Measurements from ENCODE around the gene DNAH9.
A peak's percentile ranks its signal among the peaks of the same experiment; 100 is the strongest.

DNAH9 gene, protein sequence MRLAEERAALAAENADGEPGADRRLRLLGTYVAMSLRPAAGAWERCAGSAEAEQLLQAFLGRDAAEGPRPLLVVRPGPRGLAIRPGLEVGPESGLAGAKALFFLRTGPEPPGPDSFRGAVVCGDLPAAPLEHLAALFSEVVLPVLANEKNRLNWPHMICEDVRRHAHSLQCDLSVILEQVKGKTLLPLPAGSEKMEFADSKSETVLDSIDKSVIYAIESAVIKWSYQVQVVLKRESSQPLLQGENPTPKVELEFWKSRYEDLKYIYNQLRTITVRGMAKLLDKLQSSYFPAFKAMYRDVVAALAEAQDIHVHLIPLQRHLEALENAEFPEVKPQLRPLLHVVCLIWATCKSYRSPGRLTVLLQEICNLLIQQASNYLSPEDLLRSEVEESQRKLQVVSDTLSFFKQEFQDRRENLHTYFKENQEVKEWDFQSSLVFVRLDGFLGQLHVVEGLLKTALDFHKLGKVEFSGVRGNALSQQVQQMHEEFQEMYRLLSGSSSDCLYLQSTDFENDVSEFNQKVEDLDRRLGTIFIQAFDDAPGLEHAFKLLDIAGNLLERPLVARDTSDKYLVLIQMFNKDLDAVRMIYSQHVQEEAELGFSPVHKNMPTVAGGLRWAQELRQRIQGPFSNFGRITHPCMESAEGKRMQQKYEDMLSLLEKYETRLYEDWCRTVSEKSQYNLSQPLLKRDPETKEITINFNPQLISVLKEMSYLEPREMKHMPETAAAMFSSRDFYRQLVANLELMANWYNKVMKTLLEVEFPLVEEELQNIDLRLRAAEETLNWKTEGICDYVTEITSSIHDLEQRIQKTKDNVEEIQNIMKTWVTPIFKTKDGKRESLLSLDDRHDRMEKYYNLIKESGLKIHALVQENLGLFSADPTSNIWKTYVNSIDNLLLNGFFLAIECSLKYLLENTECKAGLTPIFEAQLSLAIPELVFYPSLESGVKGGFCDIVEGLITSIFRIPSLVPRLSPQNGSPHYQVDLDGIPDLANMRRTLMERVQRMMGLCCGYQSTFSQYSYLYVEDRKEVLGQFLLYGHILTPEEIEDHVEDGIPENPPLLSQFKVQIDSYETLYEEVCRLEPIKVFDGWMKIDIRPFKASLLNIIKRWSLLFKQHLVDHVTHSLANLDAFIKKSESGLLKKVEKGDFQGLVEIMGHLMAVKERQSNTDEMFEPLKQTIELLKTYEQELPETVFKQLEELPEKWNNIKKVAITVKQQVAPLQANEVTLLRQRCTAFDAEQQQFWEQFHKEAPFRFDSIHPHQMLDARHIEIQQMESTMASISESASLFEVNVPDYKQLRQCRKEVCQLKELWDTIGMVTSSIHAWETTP (N-terminal part only)

DNA sequence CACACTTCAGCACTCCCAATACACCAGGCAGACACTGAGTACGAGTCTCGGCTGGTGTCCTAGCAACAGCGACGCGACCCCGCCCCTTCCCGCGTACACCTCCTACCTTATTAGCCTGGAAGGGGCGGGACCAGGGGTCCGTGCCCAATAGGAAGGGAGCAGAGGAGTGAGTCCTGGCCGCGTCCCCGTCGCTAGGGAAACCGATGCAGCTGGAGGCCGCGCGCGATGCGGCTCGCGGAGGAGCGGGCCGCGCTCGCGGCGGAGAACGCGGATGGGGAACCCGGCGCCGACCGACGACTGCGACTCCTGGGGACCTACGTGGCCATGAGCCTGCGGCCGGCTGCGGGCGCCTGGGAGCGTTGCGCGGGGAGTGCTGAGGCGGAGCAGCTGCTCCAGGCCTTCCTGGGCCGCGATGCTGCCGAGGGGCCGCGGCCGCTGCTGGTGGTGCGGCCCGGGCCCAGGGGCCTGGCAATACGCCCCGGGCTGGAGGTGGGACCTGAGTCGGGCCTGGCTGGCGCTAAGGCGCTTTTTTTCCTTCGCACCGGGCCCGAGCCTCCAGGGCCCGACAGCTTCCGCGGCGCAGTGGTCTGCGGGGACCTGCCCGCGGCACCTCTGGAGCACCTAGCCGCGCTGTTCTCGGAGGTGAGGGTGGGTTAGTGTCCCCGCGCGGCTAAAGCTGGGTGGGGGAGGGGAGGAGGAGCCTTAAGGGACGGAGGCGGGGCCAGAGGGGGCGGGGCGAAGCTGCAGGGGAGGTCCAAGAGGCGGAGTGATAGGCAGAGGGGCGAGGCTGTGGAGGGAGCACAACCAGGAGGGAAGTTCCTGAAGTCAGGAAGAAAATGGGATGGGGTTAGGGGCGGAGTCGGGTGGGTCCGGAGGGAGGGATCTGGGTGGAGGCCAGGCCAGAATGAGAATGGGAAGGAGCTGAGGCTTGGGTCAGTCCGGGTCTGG is at the start of gene DNAH9:
Gene DNAH9 (plus strand): TSS at position 197 of the 948 bp plus-strand sequence. CDS start 29 bp downstream, at position 226.
- DNase-seq = peak; percentile 88 to 89

DNA sequence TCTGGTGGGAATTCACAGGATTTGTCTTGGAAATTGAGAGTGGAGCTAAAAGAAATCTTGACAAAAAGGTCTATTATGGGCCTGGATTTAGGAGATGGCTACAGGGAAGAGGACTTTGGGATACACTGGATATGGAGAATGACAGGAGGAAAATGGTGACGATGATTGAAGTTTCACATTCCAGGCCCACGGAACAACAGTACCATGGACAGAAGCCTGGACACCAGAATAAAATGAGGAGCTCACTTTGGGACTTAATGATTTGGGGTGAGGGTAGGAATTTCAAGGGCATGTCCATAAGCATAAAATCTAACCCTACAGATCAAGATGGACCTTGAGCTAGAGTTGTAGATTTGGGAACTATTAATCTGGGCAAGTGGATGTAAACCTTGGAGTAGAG is 47.8 kb upstream of the DNAH9 start:
- DNase-seq = no peak

DNA sequence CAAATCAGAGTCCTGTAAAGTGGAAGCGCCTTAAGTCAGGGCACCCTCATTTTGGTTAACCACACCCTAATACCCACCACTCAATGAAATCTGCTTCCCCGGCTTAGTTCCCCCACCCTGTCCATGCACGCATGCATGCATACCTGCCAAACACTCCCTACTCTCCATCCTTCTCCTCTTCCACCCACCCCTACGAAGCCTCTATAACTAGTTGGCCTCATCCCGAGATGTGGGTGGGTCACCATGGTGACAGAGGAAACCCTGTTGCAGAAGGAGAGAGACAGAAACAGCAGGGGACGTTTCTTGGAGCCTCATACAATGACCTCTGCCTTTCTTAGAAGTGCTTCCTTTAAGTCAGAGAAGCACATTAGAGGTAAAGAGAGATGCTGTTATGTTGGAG is 46.8 kb upstream of the DNAH9 start:
- no peak for DNase-seq

DNA sequence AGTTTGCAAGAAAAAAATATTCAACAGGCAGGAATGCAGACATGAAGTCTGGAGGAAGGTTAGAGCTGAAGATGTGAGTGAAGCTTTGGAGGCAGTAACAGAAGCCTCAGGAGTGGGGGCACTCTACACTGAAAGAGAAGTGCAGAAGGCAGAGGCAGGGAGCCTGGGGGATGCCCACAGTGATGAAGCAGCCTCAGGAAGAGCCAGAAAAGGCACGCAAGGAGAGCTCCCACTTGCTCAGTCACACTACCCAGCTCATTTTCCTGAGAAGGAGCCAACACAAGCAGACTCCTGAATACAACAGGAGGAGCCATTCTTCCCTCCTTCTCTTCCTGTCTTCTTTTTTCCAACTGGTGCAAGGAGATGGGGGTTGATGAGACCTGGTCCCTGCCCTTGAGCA is 45.1 kb upstream of the DNAH9 start:
- DNase-seq = no peak

DNA sequence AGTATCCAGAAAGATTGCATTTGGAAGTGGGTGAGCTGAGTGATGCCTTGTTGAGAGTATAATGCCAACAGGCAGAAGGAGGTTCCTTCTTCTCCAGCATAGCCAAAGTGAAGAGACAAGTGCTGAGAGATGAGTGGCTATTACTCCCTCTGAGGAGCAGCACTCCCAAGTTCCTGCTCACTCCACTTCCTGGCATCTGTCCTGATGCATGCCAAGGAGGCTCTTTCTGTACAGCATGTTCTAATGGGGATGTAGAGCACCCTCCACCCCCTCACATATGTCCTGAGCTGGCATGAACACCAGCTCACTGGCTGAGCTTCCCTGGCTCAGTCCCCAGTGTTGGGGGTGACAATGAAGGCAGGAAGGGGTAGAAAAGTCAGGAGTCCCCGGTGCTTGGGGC is 44.2 kb upstream of the DNAH9 start:
- no peak for DNase-seq

DNA sequence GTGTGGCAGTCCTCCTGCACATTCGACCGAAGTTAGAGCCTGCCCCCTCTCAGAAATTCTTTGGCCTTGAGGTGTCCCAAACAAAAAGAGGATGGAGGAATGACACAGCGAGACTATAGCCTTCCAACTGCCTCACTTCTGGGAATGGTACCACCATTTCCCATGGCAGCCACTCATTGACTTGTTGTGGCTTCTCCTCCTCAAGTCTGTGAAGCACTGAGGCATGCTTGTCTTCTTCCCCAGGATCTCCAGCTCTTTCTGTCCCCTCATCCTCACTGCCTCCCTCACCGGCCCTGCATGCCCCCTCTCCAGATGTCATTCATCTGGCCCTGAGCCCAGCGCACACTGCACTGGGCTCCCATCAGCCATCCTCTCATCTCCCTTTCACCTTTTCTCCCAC is 43.7 kb upstream of the DNAH9 start:
- DNase-seq = no peak

DNA sequence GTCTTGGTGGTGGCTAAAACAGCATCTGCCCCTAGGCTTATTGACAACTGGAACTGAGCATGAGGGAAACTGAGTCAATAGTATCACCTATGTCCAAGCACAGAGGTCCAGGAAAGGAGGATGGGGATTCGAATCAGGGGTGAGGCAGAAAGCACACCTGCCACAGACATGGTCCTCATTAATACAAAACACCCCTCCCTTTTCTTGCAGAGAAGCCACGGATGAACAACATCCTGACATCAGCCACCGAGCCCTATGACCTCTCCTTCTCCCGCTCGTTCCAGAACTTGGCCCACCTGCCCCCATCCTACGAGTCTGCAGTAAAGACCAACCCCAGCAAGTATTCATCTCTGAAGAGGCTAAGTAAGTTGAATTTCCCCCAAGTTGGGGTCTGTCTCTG is 42.7 kb upstream of the DNAH9 start:
- DNase-seq = no peak

DNA sequence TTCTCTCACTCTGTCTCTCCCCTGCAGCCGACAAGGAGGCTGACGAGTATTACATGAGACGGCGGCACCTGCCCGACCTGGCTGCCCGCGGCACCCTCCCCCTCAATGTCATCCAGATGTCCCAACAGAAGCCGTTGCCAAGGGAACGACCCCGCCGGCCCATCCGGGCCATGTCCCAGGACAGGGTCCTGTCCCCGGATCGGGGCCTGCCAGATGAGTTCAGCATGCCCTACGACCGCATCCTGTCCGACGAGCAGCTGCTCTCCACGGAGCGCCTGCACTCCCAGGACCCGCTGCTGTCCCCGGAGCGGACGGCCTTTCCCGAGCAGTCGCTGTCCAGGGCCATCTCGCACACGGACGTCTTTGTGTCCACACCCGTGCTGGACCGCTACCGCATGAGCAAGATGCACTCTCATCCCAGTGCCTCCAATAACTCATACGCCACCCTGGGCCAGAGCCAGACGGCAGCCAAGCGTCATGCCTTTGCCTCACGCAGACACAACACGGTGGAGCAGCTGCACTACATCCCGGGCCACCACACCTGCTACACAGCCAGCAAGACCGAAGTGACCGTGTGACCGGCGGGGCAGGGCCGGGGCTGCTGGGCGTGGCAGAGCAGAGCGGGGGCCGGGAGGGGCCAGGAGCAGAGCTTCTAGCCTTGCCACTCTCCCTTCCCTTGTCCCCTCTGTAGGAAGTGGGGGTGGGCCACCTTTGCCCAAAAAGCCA is 40.4 kb upstream of the DNAH9 start:
- DNase-seq = no peak

DNA sequence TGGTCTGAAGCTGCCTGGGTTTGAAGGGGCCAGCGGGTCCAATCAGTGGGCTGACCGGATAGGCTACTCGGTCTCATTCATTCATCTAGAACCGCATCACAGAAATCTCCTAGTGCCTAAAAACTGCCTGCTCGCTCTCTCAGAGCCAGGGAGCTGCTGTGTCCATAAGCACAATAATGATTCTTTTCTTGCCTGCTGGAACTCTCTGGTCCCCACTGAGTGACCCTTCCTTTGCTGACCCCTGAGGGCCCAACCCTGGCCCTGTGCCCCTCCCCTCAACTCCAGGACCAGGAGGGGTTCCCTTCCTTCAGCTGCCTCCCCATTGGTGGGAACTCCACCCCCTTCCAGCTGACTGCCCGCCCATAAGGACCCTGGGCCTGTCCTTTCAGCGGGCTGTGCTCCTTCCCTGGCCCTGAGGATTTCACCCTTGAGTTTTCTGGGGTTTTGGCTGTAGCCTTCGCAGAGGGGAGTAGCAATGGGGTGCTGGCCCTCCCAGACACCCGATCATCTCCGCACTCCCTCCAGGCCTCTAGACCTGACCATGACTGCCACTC is 39.5 kb upstream of the DNAH9 start:
- DNase-seq = no peak

DNA sequence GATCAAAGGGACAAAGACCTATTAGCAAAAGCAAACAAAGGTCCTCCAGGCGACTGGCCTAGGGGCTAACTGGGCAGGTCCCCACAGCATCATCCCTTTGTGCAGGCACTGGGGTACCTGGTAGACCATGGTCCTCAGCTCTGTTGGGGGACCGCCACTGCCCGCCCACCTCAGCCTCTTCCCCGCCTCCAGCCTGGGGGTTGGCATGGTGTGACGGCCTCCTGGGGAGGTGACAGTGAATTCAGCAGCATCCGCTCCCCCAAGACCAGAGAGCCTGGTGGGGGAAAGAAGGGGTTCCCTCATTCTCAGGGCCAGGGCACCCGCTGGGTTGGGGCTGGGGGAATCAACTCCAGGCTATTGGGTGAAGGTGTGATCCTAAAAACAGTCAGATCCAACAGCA is 38.7 kb upstream of the DNAH9 start:
- no peak for DNase-seq

DNA sequence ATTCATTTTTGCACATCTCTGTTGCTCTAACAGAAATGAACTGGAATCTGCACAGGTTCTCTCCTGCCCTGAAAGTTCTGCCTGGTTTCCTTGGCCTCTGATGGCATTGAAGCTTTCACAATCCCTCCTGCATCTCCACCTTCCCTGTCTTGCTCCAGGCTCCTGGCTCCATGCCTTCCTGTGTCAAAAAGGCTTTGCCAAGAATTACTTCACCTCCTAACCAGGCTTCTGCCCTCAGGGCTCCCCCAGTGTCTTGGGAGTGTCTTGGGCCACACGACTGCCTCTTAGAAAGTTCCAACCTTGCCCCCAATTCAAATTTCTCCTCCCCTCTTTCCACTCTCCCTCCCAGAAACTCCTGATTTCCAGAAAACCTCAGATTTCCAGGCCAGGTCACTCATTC is 37.0 kb upstream of the DNAH9 start:
- no peak for DNase-seq

DNA sequence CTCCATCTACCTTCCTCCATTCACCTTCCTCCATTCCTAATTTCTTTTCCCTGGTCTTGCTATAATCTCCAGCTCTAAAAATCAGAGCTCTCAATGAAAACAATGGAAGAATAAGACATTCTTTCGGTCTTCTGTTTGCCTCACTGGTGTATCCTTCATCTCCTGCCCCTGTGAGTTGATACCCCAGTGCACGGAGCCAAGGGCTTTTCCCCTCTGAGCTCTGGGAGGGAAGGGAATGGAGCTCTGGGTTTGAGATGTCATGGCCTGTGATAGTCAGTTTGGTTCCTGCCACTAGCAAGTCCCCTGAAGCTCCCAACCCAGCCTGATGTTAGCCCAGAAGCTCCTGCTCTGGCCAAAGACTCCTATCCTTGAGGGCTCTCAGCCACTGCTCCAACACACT is 36.6 kb upstream of the DNAH9 start:
- DNase-seq = no peak

DNA sequence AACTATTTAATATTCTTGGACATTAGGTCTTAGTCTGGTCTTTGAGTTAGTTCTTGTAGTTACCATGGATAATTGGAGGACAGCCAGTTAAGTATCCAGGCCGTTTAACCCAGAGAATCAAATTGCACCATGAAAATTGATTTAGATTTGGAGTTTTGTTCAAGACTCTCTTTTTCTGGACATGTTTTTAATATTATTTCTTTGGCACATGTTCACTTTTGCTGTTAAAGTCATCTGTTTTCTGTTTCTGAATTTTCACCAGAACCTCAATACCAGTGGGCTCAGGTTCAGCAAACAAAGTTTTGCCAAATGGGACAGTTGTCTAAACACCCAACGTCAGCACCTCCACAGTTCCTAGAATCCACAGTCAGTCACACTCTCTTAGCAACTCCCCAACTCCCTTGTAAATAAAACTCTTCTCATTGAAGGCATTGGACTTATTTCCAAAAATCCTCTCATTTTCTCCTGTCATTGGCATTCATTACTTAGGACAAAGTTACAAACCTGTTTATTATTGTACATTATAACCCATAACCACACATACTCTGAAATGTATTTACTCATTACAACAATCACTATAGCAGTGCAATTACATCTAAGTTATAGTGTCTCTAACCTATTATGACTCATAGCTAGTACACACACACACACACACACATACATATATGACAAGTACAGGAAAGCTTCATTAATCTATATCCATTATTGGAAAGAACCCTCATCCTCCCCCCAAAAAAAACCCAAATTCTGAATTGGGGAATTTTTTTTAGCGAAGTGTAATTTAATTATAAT is 33.5 kb upstream of the DNAH9 start:
- no peak for DNase-seq

DNA sequence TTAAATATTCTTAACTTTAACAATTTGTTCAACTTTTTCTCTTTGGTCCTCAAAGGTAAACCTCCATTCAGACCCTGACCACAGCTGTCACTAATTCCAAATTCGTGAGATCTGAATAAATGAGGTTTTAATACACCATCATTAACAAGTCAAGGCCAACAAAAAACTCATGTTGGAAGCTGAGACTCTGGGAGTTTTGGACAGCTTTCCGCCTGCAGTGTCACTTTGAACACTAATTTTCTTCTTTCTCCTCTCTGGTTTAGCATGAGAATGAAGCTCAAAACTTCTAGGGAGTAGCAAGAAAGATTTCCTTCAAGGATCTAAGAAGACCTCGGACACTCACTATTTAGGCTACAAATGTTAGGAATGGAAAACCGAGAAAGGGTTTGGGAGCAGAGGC is 32.7 kb upstream of the DNAH9 start:
- DNase-seq = no peak

DNA sequence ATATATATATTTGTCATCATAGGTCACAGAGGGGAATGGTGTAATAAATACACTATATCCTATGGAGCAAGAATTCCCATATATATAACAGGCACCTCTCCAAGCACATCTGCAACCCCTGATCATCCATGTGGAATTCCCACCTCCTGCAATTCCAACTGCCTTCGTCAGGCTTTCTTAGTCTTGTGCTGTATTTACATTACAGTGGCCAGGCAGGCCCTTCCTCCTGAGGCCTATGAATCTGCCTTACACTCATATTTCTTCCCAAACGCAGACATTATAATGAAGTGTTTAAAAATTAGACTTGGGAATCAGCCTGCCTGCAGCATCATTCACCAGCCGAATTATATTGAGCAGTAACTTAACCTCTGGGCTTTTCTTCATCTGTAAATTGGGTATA is 19.3 kb upstream of the DNAH9 start:
- no peak for DNase-seq

DNA sequence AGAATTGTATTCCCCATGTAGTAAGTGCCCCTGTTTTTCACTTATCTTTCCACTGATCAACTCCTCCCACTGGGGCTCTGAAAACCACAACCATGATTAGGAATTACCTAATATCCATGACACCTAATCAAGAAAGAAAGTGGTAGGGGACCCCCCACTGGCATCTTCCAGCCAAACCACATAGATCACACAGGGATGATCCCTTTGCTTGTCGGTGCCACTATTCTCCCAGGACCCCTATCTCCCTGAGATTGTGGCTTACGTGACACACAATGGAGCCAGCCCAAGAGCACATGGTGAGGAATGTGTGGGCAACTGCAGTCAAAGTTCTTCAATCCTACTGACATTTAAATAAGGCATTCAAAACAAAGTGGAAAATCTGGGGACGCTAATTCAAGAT is 17.6 kb upstream of the DNAH9 start:
- DNase-seq = no peak

DNA sequence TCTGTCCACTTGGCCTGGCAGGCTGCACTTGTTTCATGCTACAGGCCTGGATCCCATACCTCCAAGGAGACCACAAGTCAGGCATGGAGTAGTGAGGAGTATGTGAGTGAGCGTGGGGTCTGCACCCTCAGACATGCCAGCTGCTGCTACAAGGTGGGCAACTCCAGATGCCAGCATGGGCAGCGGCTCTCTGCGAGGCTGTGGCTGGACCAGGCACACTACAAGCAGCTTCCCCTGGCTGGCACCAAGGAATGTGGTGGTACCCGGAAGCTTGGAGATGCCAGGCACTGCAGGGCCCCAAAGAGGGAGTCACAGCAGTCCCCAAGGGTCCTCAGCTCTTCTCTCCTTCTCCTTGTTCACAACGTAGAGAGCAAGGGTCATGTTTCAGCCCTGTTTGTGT is 16.1 kb upstream of the DNAH9 start:
- no peak for DNase-seq

DNA sequence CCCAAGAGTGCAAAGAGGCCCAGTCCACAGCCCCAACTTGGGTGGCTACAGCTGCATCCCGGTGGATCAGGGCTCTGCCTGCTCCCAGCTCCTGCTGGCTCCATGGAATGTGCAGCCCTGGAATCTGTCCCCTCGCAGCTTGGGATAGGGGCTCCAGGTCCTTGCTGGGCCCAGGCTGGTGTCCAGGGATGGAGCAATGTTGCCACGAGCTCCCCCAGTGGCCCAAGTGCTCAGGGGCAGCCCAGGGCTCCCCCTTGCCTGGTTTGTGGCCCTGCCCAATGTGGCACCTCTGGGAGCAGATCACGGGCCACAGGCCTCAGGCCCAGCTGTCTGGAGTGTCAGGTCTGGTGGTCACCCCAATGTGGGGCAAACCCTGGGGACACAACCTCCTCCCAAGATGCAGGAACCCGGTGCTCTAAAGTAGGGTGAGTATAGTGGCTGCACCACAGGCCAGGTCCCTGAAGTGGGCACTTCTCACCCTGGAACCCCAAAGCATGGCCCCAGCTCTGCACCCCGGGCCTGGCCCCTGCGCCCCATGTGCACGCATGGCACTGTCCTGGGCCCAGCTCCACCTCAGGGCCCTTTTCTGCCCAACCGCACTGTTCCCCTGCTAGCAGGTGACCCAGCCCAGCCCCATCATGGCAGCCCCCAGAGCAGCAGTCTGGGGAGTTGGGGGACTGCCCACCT is 14.8 kb upstream of the DNAH9 start:
- DNase-seq = no peak

DNA sequence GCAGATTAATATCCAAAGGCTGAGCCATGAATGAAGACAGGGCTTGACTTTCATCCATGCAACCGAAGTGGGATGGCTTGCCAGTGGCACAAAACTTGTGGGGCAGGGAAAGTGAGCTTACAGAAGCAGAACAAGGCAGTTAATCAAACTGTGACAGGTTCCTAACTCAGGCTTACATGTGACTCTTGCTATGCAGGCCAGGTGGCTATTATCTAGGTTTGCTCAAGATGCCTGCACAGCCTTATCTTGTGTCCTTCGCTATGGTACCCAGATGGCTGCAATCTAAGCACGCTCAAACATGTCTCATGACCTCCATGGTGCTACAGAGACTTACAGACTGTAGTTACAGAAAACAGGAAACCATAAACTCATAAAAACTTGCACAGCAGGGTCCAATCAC is 8.6 kb upstream of the DNAH9 start:
- no peak for DNase-seq

DNA sequence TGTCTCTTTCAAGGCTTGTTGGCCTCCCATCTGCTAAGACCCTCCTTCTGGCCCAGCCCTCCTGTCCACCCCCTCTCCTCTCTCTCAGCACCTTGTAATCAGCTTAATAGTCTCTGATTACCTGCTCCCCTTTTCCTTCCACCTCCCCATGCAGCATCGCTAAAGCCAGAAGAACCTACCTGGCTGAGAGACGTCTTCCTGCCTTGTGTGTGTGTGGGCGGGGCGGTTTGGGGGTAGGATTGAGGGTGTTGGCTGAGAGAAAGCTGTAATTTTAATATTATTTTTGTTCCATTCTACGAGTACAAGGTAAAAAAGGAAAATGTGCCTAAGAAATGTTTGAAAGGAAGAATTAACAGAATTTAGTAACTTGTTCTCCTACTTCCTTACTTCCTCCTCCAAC is 3.4 kb downstream of the DNAH9 start:
- no peak for DNase-seq

All from NCI-H1930 (cell line).